Fibroblast of the aortic adventitia (primary cell): Measurements from ENCODE around the gene CPED1. TPM values are rescaled to one million over a fixed set of nuclear protein-coding genes. Genes with fewer than 3 reads are reported as not detected.
A peak's percentile ranks its signal among the peaks of the same experiment; 100 is the strongest.

ENCODE experiments used
- DNase-seq: peaks from one replicate; pipeline ENCODE4 v3.0.0-alpha.2; 2010; ENCODE audit warnings: low read depth
- H3K4me3 ChIP-seq: 2 replicates; pipeline ENCODE4 v1.5.1; 2011; ENCODE audit warnings: low read depth, mild to moderate bottlenecking, control low read depth, low read length, moderate library complexity
- total RNA-seq: library from RNA; depleted of rRNA; stranded (reverse); fragments of >200 nt; gene quantifications from 2 replicates; pipeline ENCODE4 v1.2.3, GENCODE V29; 2012; ENCODE audit warnings: low replicate concordance
- TF ChIP-seq, protein P1 (sequence below): IDR thresholded peaks from 2 replicates; pipeline ENCODE4 v1.5.1; 2011; ENCODE audit warnings: mild to moderate bottlenecking, low read length, control low read depth, inconsistent platforms; ENCODE audit not compliant: insufficient read depth

CPED1 gene
- total RNA-seq, 1 donor: 119 TPM

- no peak overlapping the region for H3K4me3 ChIP-seq
- no peak for DNase-seq
- TF ChIP-seq, protein P1, sequence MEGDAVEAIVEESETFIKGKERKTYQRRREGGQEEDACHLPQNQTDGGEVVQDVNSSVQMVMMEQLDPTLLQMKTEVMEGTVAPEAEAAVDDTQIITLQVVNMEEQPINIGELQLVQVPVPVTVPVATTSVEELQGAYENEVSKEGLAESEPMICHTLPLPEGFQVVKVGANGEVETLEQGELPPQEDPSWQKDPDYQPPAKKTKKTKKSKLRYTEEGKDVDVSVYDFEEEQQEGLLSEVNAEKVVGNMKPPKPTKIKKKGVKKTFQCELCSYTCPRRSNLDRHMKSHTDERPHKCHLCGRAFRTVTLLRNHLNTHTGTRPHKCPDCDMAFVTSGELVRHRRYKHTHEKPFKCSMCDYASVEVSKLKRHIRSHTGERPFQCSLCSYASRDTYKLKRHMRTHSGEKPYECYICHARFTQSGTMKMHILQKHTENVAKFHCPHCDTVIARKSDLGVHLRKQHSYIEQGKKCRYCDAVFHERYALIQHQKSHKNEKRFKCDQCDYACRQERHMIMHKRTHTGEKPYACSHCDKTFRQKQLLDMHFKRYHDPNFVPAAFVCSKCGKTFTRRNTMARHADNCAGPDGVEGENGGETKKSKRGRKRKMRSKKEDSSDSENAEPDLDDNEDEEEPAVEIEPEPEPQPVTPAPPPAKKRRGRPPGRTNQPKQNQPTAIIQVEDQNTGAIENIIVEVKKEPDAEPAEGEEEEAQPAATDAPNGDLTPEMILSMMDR: no peak
These were observed 94.0 kb downstream of the CPED1 start for GRCh38 chr7:121082400-121083101.

GRCh38 chr7:121083138-121083789 is 94.8 kb downstream of the CPED1 start:
- no peak overlapping the region for H3K4me3 ChIP-seq
- TF ChIP-seq, protein P1: no peak
- DNase-seq: peak; percentile 80

DNA sequence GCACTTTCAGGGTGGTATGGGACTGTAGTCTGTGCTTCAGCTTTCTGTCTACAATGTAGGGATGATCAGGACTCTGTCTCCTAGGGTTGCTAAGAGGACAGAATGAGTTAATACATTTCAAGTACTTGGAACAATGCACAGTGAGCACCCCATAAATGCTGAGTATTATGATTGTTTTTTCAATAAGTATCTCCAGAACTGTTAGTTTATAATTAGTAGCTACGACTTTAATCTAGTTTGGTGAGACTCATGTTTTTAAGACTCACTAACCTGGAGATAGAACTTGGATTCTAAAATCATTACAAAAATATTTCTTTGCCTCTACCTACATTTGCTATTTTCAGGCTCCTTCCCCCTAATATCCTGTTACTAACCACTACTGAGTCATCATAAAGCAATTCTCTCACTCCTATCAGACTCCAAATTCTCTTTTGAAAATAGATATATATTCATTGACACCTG is 95.3 kb downstream of the CPED1 start:
- peak; percentile 42 for DNase-seq
- TF ChIP-seq, protein P1: no peak
- H3K4me3 ChIP-seq: no peak overlapping the region

GRCh38 chr7:121084256-121084655 is 95.7 kb downstream of the CPED1 start:
- DNase-seq: no peak
- TF ChIP-seq, protein P1: no peak
- H3K4me3 ChIP-seq: no peak overlapping the region

DNA sequence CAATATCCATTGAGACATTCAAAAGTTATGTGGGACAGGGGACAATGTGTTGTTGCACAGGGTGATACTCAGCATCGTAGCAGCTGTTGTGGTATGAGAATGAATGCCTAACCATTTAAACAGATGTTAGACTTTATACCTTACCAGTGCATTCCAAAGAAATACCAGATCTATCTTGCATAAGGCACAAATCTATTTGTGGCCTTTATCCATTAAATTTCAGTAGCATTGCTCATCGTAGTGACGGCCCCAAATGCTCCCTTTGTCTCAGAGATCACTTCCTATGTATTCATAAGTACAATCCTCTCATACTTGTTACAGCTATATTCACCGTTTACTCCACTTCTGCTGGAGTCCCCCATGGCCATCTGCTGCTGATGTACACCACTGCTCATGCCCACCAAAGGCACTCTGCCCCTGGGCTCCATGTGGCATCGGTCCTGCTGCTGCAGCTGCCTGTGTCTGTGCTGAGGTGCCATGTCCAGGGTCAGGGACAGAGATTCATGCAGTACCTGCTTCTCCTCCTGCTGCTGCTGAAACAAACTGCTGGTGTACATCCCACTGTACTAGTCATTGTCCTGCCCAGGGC is 96.3 kb downstream of the CPED1 start:
- TF ChIP-seq, protein P1: no peak
- DNase-seq: peak; percentile 97
- H3K4me3 ChIP-seq: peak overlapping the region; percentile 42

GRCh38 chr7:121085922-121086321 is 97.4 kb downstream of the CPED1 start:
- no peak overlapping the region for H3K4me3 ChIP-seq
- DNase-seq: peak; percentile 65
- TF ChIP-seq, protein P1: no peak
